HepG2 (cell line): ENCODE results near the gene PRKG1. TPM values are rescaled to one million over a fixed set of nuclear protein-coding genes. Genes with fewer than 3 reads are reported as not detected.

Experiments used
- ATAC-seq: fragments of 200-7000 bp; cut with Tn5 transposase; 3 replicates; pipeline ENCODE4 v1.9.1; 2020; ENCODE audit warnings: mild to moderate bottlenecking, moderate library complexity
- BruUV-seq: library from RNA; stranded (reverse); fragments of 400-500 nt; replicated peaks from 2 replicates; lab custom pipeline; 2021; lab: Mats Ljungman, UMichigan
- CTCF ChIA-PET: fragments of 300-600 bp; formaldehyde crosslinking; extraction: SDS; loops from one replicate; lab custom pipeline; 2021; ENCODE audit warnings: low total read pairs, inconsistent platforms, low intra/inter-chr PET ratio; lab: Yijun Ruan, JAX
- POLR2A ChIA-PET: fragments of 350-600 bp; sonication (Branson Sonifier 250); formaldehyde crosslinking; loops from one replicate; lab custom pipeline; 2020; ENCODE audit warnings: antibody characterized with exemption, inconsistent platforms; lab: Yijun Ruan, JAX
- DNase-seq: peaks from one replicate; pipeline ENCODE4 v3.0.0-alpha.2; 2015; ENCODE audit warnings: low spot score
- FAIRE-seq: peaks from 3 replicates; lab custom pipeline; 2011; peaks lifted over from hg19 to GRCh38; lab: Jason Lieb, UNC
- H2AFZ ChIP-seq: one replicate; pipeline ENCODE4 v1.6.1; 2011; ENCODE audit warnings: low read length, inconsistent platforms
- H3K27ac ChIP-seq: fragments of 300-600 bp; 3 replicates; pipeline ENCODE4 v1.8.0; 2011; ENCODE audit warnings: mixed run types, mild to moderate bottlenecking, mixed read lengths, low read length, inconsistent platforms; ENCODE audit not compliant: insufficient read depth; ENCODE audit errors: extremely low read length
- H3K27me3 ChIP-seq, 2 experiments: fragments of 200-600 bp in 1 of 2; 2 replicates in 1 of 2; 3 replicates in 1 of 2; pipeline versions ENCODE4 v1.6.0 to v1.8.0; 2011; ENCODE audit warnings: low read length in 2 of 2, mild to moderate bottlenecking in 2 of 2, moderate library complexity in 2 of 2, inconsistent platforms in 1 of 2; ENCODE audit not compliant: insufficient read depth in 2 of 2, control insufficient read depth in 1 of 2
- H3K36me3 ChIP-seq, 2 experiments: fragments of 200-600 bp in 1 of 2; replicated peaks in 1 of 2; 2 replicates in 1 of 2; 3 replicates in 1 of 2; pipeline versions ENCODE4 v1.5.1 to v1.8.0; 2011; ENCODE audit warnings: low read length in 2 of 2, inconsistent platforms in 1 of 2; ENCODE audit not compliant: insufficient read depth in 2 of 2, control insufficient read depth in 1 of 2
- H3K4me1 ChIP-seq: 2 replicates; pipeline ENCODE4 v1.5.1; 2012; ENCODE audit warnings: low read length, inconsistent platforms; ENCODE audit not compliant: insufficient read depth
- H3K4me2 ChIP-seq: 2 replicates; pipeline ENCODE4 v1.6.0; 2011; ENCODE audit warnings: low read depth, low read length, inconsistent platforms
- H3K4me3 ChIP-seq, 3 experiments: fragments of 200-600 bp in 1 of 3; sonication (generic), shearing (Covaris generic) in 1 of 3; replicated peaks in 1 of 3; 2 replicates each; pipeline ENCODE4 v1.5.1; 2011 to 2016; ENCODE audit warnings: low read length in 3 of 3, inconsistent platforms in 2 of 3, low read depth in 2 of 3, mild to moderate bottlenecking in 2 of 3, control low read depth in 1 of 3, mixed read lengths in 1 of 3; ENCODE audit not compliant: insufficient read depth in 1 of 3
- H3K79me2 ChIP-seq: one replicate; pipeline ENCODE4 v1.6.1; 2011; ENCODE audit warnings: low read length, inconsistent platforms; ENCODE audit not compliant: insufficient read depth
- H3K9ac ChIP-seq: 2 replicates; pipeline ENCODE4 v1.6.0; 2011; ENCODE audit warnings: mild to moderate bottlenecking, low read depth, low read length, inconsistent platforms; ENCODE audit not compliant: insufficient read depth
- H3K9me3 ChIP-seq: 2 replicates; pipeline ENCODE4 v1.5.1; 2012; ENCODE audit warnings: mild to moderate bottlenecking, low read length
- H4K20me1 ChIP-seq: 2 replicates; pipeline ENCODE4 v1.6.0; 2011; ENCODE audit warnings: inconsistent platforms, mild to moderate bottlenecking, low read length, moderate library complexity; ENCODE audit not compliant: insufficient read depth
- ATF1 ChIP-seq: IDR thresholded peaks from 2 replicates; pipeline ENCODE4 v1.6.1; 2016; ENCODE audit warnings: mild to moderate bottlenecking, control low read depth
- ESRRA ChIP-seq: sonication (generic); formaldehyde crosslinking; IDR thresholded peaks from 2 replicates; pipeline ENCODE4 v1.5.1; 2020; ENCODE audit warnings: mild to moderate bottlenecking, low read depth, missing genetic modification reagents
- GABPA ChIP-seq, 2 experiments: IDR thresholded peaks; 2 replicates each; pipeline ENCODE4 v1.6.1; 2011 to 2016; ENCODE audit warnings: low read depth in 2 of 2, low read length in 1 of 2, missing biosample characterization in 1 of 2, missing genetic modification characterization in 1 of 2
- MAX ChIP-seq: IDR thresholded peaks from 2 replicates; pipeline ENCODE4 v1.6.1; 2012; ENCODE audit warnings: inconsistent platforms
- NCOA2 ChIP-seq: sonication (generic); formaldehyde crosslinking; IDR thresholded peaks from 2 replicates; pipeline ENCODE4 v1.8.0; 2022; ENCODE audit warnings: inconsistent platforms
- TBP ChIP-seq: sonication (generic); formaldehyde crosslinking; IDR thresholded peaks from 2 replicates; pipeline ENCODE4 v1.5.0; 2020; ENCODE audit warnings: missing genetic modification reagents
- TRIM22 ChIP-seq: fragments of 450-650 bp; IDR thresholded peaks from 2 replicates; pipeline ENCODE4 v1.6.1; 2017
- ZHX1 ChIP-seq: sonication (generic); formaldehyde crosslinking; IDR thresholded peaks from 2 replicates; pipeline ENCODE4 v1.8.1; 2022; ENCODE audit warnings: low read depth, mild to moderate bottlenecking, missing genetic modification reagents
- ZXDC ChIP-seq: sonication (generic); formaldehyde crosslinking; IDR thresholded peaks from 2 replicates; pipeline ENCODE4 v1.5.0; 2020; ENCODE audit warnings: mild to moderate bottlenecking, missing genetic modification reagents
- in situ Hi-C: cut with HindIII; loops from 2 replicates; pipeline ENCODE4 v1.10.0; 2017; ENCODE audit warnings: low pct_unique_long_range_greater_than_20kb; ENCODE audit not compliant: extremely low pct_ligation_motif_present
- intact Hi-C: fragments of 100-400 bp; cut with micrococcal nuclease; formaldehyde crosslinking; loops from one replicate; pipeline ENCODE4 v1.10.0; 2022; ENCODE audit not compliant: unreplicated experiment
- polyA plus RNA-seq, 8 experiments: library from polyadenylated mRNA; depleted of rRNA in 3 of 8; stranded (reverse) in 7 of 8; unstranded in 1 of 8; fragments of >200 nt; fragmentation: Illumina TruSeq in 4 of 8; extraction: Trizol in 4 of 8; gene quantifications; 2 replicates each; pipeline versions ENCODE4 v1.2.1 to v1.2.3, GENCODE V29; 2011 to 2016; ENCODE audit warnings: low read depth in 4 of 8, missing spikeins in 1 of 8, mixed read lengths in 1 of 8; ENCODE audit not compliant: insufficient read depth in 1 of 8
- total RNA-seq, 5 experiments: library from RNA; depleted of rRNA; stranded (reverse); fragments of >200 nt; fragmentation: Illumina TruSeq; extraction: Trizol; gene quantifications; 2 replicates each; pipeline ENCODE4 v1.2.3, GENCODE V29; 2016; ENCODE audit warnings: low read depth in 1 of 5

The PRKG1 gene
- total and polyA plus RNA-seq, 2 of the 13 experiments (the other 11 are each of a cell fraction or from before 2014, with no cell fraction given): 0.01 TPM; not detected in 1

- H3K79me2 ChIP-seq: no peaks in the 10 kb centered on the region
- no peak for DNase-seq
- no peak overlapping the region for H2AFZ ChIP-seq
- no peak overlapping the region for H3K9ac ChIP-seq
- FAIRE-seq: no peak
- TF ChIP-seq ATF1: no peak
- no peak for TF ChIP-seq ZHX1
- TF ChIP-seq ZXDC (CRISPR knock-in tag): no peak
- TF ChIP-seq TRIM22: no peak
- TF ChIP-seq MAX: no peak
- TF ChIP-seq NCOA2: no peak
- no peak for TF ChIP-seq GABPA (IDR thresholded peaks at IDR 0.05; ENCODE audit: low read depth, low read length)
- no peak for TF ChIP-seq GABPA (CRISPR knock-in tag; IDR thresholded peaks at IDR 0.05; ENCODE audit: low read depth)
- no peak for TF ChIP-seq TBP (CRISPR knock-in tag)
- no peak for TF ChIP-seq ESRRA (CRISPR knock-in tag)
- BruUV-seq: no TSS peak
- H4K20me1 ChIP-seq: no peaks in the 10 kb centered on the region
- H3K4me3 ChIP-seq: no peak overlapping the region
- CTCF ChIA-PET: no interaction called here
- POLR2A ChIA-PET: no interaction called here
- no peak for ATAC-seq
- in situ Hi-C loops: no loop called here
- H3K36me3 ChIP-seq: no peaks in the 10 kb centered on the region
- H3K27ac ChIP-seq: no peak overlapping the region
- intact Hi-C loops: no loop called here
- H3K9me3 ChIP-seq: no peaks in the 10 kb centered on the region
- H3K4me2 ChIP-seq: no peak overlapping the region
- no peaks in the 10 kb centered on the region for H3K27me3 ChIP-seq
- no peaks in the 10 kb centered on the region for H3K4me1 ChIP-seq
Measured at GRCh38 chr10:51985336-51985735, 911.0 kb downstream of the PRKG1 start.
